Right ventricle myocardium inferior (tissue), 1 donor: ENCODE results near the gene SARS2. TPM values are rescaled to one million over a fixed set of nuclear protein-coding genes. Genes with fewer than 3 reads are reported as not detected.
"Not testable (repeated sequence)": the region's sequence is repeated elsewhere in the genome, so short reads cannot be mapped to it uniquely, and the experiment has no call there.

Source experiments
- ATAC-seq: fragments of 200-7000 bp; cut with Tn5 transposase; one replicate; pipeline ENCODE4 v1.9.1; 2020; ENCODE audit warnings: mild to moderate bottlenecking, moderate library complexity
- DNase-seq: peaks from one replicate; pipeline ENCODE4 v3.0.0; 2021; ENCODE audit errors: missing footprints
- intact Hi-C: fragments of 100-400 bp; cut with DNase I; formaldehyde crosslinking; loops from one replicate; pipeline ENCODE4 v1.11.0; 2022
- total RNA-seq: library from RNA; stranded (reverse); fragmentation: NEBNext Ultra II Directional; extraction: Animal tissue kit (Norgen Biotek cat#: 25700); gene quantifications from one replicate; pipeline ENCODE4 v1.2.1, GENCODE V29; 2021
- donor health status: DM: no; HTN: yes; CAD: no; lungs with severe emphysema.

The SARS2 gene
- total RNA-seq, 1 donor from 2014 or later, result 16.0 TPM

DNA sequence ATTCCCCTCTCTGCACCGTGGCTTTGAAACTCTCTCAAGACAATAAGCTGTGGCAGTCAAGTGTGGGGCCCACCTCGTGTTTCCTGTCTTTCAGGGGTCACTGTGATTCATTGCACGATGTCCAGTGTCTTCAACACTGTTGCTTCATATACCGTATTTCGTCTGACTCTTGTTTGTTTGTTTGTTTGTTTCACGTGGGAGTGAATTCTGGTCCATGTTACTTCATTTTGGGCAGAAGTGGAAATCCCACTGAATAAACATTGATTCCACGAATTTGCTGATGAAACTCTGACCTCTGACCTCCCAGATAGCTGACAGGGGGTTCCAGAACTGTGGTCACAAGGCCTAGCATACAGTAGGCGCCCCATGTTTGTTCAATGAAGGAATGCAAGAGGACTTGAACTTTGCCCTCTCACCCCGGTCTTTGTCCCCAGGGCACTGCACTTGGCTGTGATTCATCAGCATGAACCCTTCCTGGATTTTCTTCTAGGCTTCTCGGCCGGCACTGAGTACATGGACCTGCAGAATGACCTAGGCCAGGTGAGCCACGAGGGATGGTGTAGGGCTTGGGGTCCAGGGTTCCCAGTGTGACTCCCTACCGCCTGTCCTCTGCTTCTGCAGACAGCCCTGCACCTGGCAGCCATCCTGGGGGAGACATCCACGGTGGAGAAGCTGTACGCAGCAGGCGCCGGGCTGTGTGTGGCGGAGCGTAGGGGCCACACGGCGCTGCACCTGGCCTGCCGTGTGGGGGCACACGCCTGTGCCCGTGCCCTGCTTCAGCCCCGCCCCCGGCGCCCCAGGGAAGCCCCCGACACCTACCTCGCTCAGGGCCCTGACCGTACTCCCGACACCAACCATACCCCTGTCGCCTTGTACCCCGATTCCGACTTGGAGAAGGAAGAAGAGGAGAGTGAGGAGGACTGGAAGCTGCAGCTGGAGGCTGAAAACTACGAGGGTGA lies 25.7 kb downstream of the SARS2 start:
- ATAC-seq (no peak), DNase-seq (no peak)
- intact Hi-C loops, result no loop called here

DNA sequence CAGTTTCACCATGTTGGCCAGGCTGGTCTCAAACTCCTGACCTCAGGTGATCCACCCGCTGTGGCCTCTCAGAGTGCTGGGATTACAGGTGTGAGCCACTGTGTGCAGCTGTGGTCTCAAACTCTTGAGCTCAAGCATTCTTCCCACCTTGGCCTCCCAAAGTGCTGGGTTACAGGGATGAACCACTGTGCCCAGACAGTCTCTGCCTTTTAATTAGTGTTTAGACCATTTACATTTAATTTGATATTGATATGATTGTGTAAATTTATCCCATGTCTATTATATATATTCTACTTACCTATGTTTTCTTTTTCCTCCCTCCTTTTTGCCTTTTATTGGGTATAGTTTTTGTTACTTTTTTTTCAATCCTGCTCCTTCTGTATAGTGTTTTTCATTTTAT lies 28.9 kb downstream of the SARS2 start:
- no peak for DNase-seq
- intact Hi-C loops, result no loop called here

DNA sequence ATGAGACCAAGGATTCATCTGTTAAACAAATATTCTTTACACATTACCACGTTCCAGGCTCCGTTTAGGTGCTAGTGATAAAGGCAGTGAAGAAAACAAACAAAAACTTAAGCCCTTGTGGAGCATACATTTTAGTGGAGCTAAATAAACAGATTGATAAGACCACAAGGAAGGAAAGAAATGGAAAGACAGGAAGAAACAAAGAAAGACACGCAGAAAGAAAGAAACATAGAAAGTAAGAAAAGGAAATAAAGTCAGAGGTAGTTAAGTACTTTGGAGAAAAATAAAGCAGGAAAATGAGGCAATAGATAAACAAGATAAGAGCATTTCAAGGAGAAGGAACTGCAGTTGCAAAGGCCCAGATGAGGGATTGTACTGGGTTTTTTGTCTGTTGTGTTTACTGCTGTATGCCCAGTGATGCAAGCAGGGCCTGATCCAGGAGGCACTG lies 29.8 kb downstream of the SARS2 start:
- intact Hi-C loops, result no loop called here
- no peak for DNase-seq

More for the DNA sequence above, 28.9 kb downstream of the SARS2 start:
- ATAC-seq, result no peak

DNA sequence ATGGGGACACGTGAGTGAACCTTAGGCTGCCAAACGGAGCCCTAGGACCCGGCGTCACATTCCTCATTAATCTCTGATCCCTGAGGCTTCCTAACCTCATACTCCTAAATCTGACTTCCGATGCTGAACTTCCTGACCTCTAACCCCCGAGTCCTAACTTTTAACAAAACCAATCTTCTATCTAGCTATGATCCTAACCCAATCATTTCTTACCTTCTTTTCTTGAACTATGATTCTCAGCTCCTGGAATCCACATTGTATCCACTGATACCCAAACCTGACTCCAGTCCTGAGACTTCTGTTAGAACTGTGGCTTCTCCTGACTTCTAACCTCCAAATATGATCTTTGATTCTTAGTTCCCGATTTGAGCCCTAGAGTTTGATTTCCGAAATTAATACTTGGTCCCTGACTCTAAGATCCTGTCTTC lies 30.3 kb downstream of the SARS2 start:
- intact Hi-C loops, result no loop called here
- no peak for DNase-seq
- ATAC-seq, result no peak

More for the DNA sequence above, 29.8 kb downstream of the SARS2 start:
- ATAC-seq, result no peak

DNA sequence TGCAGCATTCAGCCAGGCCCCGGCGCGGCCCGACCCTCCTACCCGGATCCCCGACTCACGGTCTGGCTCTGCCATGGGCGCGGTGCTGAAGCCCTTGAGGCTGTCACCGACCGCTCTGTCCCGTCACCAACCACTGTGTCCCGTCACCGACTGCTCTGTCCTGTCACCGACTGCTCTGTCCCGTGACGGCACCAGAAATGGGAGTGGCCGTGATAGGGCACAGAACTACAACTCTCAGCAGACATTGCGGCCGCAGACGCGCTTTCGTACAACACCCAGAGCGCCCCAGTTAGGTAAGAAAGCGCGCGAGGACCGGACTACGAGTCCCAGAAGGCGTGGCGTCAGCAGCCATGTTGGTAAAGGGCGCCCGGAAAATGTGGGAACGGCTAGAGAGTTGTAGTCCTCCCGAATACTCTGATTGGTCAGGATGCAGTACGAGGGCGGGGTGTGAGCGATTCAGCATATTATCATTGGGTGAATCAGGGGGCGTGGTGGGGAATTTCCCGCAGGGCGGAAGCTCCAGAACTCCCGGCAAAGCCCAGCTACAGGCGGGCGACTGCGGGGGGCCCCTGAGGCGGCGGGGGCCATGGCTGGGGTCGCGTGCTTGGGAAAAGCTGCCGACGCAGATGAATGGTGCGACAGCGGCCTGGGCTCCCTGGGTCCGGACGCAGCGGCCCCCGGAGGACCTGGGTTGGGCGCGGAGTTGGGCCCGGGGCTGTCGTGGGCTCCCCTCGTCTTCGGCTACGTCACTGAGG lies 30.9 kb downstream of the SARS2 start, which contains the start of the genes NFKBIB and SIRT2:
TSS of gene NFKBIB (plus strand) at position 523 of the 755 bp plus-strand sequence. CDS start at position 587, 64 bp downstream.
TSS of gene SIRT2 (minus strand) at position 172 of the 755 bp plus-strand sequence. CDS start at position 75, 97 bp downstream.
- peak; percentile 99 for ATAC-seq

DNA sequence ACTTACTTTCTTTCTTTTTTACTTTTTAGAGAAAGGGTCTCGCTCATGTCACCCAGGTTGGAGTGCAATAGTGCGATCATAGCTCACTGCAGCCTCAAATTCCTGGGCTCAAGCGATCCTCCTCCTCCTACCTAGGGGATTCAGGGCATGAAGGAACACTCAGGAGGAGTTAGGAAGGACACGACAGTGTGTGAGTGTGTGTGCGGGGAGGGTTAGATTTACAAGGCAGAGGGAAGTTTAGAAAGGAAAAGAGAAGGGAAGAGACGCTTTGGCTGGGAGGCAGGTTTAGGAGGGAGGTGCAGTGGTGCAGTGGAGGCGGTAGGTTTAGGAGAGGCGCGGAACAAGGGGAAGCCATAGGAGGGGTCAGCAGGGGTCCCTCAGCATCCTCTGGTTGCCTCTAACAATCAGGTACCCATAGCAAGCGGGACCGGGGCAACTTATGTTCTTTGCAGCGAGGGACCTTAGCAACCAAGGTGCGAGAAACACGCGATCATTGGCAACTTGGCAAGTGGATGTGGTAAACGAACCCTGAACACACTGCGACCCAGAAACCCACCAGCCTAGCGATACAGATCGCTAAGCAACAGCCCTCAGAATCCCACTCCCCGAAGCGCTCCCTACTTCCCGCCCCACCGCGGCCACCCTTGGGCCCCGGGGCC lies 31.6 kb downstream of the SARS2 start:
- ATAC-seq (no peak), DNase-seq (no peak)
- intact Hi-C loops, result loop anchor here (1.0 to 5.0 kb wide), 3 partner anchors 32 to 282 kb away; partner anchors contain the start of genes EIF3K, HNRNPL, MAP4K1 and MRPS12

More for the DNA sequence above, 30.9 kb downstream of the SARS2 start, which contains the start of the genes NFKBIB and SIRT2:
- intact Hi-C loops, result loop anchor here (1.0 to 5.0 kb wide), 3 partner anchors 31 to 282 kb away; partner anchors contain the start of genes EIF3K, HNRNPL, MAP4K1 and MRPS12
- DNase-seq, result peak; percentile 100

DNA sequence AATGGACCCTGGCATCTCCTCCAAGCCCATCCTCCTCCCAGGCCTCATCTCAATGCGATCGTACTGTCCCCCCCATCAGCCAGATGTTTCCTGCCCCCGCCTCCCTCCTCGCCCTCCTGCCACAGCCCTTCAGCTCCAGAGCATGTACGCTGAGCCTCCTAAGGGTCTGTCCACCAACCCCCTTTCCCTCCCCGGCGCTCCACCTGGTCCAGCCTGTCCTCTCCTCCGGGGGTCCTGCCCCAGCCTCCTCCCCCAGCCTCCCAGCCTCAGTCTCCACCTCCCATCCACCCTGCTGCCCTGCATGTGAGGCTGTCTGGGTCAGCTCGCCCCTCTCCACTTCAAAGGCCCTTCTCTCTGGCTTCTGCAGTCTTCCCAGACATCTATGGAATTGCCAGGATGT lies 35.6 kb downstream of the SARS2 start:
- DNase-seq, result no peak
- no peak for ATAC-seq
- intact Hi-C loops, result loop anchor here (5.0 kb wide), 1 partner anchor 278 kb away; the partner anchor contains the start of genes EIF3K and MAP4K1

DNA sequence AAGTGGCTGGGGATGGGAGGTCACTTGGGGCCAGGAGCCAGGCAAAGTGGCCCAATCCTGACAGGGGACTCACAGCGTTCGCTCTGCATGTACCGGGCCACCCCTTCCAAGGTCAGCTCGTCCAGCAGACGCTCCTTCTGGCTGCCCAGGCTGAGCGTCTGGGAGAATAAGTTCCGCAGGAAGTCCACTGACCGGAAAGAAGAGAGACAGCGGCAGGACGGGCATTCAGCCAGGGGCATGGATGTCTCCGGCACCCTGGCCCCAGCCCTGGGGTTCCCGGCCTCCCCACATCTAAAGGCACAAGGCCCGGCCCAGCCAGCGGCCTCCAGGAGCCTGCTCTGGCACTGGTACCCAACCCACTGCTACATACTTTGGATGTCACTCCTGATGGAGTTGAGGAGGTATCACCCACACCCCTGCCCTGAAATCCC lies 37.2 kb downstream of the SARS2 start:
- DNase-seq (no peak), ATAC-seq (no peak)
- intact Hi-C loops, result no loop called here

DNA sequence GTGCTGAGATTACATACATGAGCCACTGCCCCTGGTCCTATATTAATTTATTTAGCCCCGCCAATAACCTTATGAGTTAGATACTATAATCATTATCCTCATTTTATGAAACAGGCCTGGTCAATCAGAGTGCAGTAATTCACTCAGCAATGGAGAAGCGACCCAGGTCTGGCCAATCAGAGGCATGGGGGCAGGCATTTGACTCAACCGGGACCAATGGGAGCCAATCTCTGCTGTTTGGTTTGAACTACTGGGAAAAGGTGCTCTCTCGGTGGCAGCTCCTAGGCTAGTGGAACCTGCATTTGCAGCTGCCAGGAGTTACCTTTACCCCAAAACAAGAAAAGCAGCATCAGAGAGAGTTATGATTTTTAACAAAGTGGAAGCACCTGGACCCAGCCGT lies 37.7 kb downstream of the SARS2 start:
- intact Hi-C loops, result no loop called here
- DNase-seq (no peak), ATAC-seq (no peak)

DNA sequence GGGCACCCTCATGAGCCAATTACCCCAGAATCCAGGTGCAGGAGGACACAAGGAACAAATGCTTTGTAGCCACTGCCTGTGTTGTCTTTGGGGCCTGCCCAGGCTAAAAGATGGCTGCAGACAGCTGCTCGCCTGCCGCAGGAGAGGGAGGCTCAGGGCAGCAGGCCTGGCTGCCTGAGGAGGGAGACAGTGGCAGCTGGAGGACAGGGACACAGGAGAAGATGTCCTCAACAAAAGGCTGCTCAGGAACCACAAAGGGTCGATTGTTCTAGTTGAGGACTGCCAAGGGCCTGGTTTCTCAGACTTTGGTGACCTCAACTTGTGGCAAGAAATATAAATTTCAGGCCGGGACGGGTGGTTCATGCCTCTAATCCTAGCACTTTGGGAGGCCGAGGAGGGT lies 38.8 kb downstream of the SARS2 start:
- no peak for DNase-seq
- no peak for ATAC-seq
- intact Hi-C loops, result no loop called here

DNA sequence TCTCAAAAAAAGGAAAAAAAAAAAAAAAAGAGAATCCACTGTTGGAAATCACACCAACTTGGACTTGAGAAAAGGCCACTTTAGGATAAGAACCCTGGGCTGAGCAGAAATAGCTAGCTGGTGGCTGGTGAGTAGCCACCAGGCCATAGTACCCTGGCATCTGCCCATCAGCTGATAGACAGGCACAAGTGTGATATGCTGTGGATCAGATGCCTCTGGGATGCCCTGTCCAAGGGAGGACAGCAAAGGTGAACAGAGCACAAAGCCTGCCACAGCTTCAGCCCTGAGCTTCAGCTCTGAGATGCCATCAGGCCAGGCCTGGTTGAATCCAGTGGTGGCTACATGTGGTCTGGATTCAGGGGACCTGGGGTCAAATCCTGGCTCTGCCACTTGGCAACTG lies 39.9 kb downstream of the SARS2 start:
- intact Hi-C loops, result no loop called here
- no peak for DNase-seq
- ATAC-seq, result peak; percentile 77

DNA sequence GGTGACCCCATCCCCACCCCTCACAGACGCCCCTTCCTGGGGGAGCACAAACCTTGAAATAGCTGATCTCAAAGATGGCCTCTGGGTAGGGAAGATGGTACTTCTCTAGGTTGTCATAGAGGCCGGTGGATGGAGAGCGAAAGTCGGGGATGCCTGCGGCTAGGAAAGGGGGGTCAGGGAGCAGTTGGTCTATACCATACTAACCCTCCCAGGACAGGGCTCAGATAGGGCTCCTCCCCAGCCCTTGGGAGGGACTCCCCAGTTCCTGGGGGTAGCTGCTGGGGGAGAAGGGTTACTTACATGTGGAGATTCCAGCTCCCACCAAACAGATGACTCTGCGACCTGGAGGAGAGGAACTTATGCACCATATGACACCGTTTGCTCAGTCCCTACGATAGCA lies 40.8 kb downstream of the SARS2 start:
- intact Hi-C loops, result no loop called here
- DNase-seq, result no peak
- no peak for ATAC-seq

DNA sequence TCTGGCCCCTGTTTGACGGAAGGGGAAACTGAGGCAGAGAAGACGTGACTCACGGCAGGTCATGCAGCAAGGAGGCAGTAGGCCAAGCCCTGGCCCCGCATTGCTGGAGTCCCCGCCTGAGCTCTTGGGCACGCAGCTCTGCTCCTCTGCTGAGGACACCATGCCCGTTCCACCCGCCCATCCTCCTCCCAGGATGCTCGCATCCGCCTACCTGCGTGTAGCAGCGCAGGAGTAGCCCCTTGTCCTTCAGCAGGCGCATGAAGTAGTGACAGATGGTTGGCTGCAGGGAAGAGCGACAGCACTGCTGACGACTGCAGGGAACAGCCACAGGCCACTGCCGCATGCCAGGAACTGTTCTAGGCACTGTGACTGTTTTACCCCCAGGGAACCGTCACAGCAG lies 41.7 kb downstream of the SARS2 start:
- intact Hi-C loops, result no loop called here
- ATAC-seq (no peak), DNase-seq (no peak)

DNA sequence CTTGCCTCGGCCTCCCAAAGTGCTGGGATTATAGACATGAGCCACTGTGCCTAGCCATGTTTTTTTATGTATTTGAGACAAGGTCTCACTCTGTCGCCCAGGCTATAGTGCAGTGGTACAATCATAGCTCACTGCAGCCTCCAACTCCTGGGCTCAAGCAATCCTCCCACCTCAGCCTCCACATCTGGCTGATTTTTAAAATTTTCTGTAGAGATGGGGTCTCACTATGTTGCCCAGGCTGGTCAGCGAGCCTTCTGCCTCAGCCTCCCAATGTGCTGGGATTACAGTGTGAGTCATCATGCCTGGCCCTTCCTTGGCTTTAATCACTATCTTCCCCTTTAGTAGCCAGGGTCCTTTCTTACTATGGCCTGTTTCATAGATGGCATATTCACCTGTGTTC lies 45.9 kb downstream of the SARS2 start:
- ATAC-seq, intact Hi-C loops, DNase-seq: not testable (repeated sequence)

DNA sequence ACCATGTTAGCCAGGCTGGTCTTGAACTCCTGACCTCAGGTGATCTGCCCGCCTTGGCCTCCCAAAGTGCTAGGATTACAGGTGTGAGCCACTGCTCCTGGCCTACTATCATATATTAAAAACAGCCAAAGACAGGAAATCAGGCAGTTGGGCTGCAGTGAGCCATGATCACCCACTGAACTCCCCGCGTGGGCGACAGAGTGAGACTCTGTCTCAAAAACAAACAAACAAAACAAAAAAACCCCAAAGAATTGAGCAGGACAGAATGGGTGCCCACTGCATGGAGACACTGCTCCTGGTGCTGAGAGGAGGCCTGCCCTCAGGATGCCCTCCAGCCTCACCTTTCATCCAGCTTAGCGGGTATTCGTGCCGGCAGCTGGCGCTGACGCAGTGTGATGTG lies 47.3 kb downstream of the SARS2 start:
- DNase-seq (no peak), ATAC-seq (no peak)
- intact Hi-C loops, result no loop called here

DNA sequence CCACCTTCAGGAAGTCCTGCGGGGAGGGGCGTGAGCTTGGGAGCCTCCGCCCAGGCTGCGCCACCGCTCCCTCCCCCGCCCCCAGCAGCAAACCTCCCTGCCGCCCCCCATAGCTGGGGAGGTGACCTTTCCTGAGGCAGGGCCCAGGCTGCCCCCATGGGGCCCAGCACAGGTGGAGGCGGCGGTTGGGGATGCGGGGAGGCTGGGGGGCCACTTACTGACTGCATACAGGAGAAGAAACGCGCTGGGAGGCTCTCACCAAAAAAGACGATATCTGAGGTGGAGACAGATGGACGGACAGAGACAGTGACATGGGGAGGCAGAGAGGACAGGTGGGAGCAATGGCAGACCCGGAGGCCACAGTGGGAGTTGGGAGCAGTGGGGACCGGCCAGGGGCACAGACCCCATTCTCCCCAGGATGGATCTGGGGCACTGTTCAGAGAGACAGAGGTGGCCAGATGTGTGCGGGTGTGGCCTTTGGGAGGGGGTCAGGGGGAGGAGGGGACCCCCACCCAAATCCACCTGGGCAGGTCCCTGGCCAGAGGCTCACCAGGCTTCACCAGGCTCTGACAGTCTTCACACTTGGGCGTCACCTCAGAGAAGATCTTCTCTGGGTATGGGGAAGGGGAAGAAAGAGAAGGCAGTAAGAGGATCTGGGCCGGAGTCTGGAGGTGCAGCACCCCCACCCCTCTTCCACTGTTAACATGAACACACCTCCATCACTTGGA lies 49.5 kb downstream of the SARS2 start:
- DNase-seq (no peak), ATAC-seq (no peak)
- intact Hi-C loops, result no loop called here

DNA sequence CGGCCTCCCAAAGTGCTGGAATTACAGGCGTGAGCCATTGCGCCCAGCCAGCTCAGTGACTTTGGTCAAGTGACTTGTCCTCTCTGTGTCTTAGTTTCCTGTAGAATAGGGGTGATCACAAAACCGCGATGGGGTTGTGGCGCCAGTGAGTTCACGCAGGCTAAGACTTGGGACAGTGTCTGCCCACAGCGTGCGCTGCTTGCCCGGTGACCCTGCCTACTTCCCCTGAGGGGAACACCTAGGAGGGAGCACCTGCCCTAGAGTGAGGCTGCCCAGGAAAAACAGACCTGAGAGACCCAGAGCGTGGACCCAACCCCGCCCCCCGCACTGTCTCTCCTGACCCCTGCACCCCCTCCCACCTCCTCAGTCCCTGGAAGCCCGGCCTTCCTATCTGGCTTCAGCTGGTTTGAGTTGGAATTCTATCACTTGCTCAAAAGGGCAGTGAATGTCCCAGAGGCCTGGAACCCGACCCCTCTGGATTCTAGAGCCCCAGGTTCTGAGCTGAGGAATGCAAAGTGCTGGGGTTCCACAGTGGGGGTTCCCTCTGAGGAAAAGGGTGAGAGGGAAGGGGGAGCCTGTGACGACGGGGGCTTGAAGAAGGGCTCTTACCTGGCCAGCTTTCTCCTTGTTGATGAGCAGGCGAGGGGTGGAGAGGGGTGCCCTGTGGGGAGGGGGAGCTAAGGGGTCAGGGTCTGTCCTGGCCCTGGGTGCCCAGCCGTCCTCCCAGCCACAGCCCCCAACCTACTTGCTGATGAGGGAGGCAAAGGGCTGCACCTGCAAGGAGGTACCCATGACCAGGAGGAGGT lies 50.3 kb downstream of the SARS2 start:
- intact Hi-C loops, result no loop called here
- no peak for DNase-seq
- ATAC-seq, result no peak
